ENCODE measurements around the gene TTC21A.

Gene TTC21A

GRCh38 chr3:39180546-39181346 lies 73.3 kb downstream of the TTC21A start:
- DNase-seq (ENCODE audit: low read depth in 2 of 2) = peak; percentile 82 to 86

GRCh38 chr3:39181408-39182335 lies 74.2 kb downstream of the TTC21A start:
- DNase-seq (ENCODE audit: low read depth in 2 of 2) = no peak

GRCh38 chr3:39183211-39184080 lies 76.0 kb downstream of the TTC21A start:
- no peak for DNase-seq (ENCODE audit: low read depth in 2 of 2)

GRCh38 chr3:39184081-39184967 lies 76.8 kb downstream of the TTC21A start:
- DNase-seq (ENCODE audit: low read depth in 2 of 2) = no peak

- no peak for DNase-seq (ENCODE audit: low read depth in 2 of 2)
Observed at GRCh38 chr3:39184968-39185285, 77.4 kb downstream of the TTC21A start.

- no peak for DNase-seq (ENCODE audit: low read depth in 2 of 2)
Observed at GRCh38 chr3:39185326-39185958, 78.0 kb downstream of the TTC21A start.

- DNase-seq (ENCODE audit: low read depth in 2 of 2) = no peak
Observed at GRCh38 chr3:39185959-39186691, 78.6 kb downstream of the TTC21A start.

- no peak for DNase-seq (ENCODE audit: low read depth in 2 of 2)
Observed at GRCh38 chr3:39186692-39187151, 79.2 kb downstream of the TTC21A start.

GRCh38 chr3:39187372-39188155 lies 80.1 kb downstream of the TTC21A start:
- no peak for DNase-seq (ENCODE audit: low read depth in 2 of 2)

All from stimulated activated CD8-positive, alpha-beta memory T cell treated with anti-CD3 and anti-CD28 coated beads, Interleukin-2, amount 100 ng/mL, for 48 hours (primary cell).